HG03520 (cell line): ENCODE measurements around the gene ATP8B1.
A peak's percentile ranks its signal among the peaks of the same experiment; 100 is the strongest.
"Not testable (repeated sequence)": the region's sequence is repeated elsewhere in the genome, so short reads cannot be mapped to it uniquely, and the experiment has no call there.

Experiments used
- ATAC-seq: cut with Tn5 transposase; IDR thresholded peaks from one replicate; pipeline ENCODE4 v1.9.1; 2021; ENCODE audit warnings: mild to moderate bottlenecking, moderate library complexity; ENCODE audit not compliant: unreplicated experiment

Gene ATP8B1

DNA sequence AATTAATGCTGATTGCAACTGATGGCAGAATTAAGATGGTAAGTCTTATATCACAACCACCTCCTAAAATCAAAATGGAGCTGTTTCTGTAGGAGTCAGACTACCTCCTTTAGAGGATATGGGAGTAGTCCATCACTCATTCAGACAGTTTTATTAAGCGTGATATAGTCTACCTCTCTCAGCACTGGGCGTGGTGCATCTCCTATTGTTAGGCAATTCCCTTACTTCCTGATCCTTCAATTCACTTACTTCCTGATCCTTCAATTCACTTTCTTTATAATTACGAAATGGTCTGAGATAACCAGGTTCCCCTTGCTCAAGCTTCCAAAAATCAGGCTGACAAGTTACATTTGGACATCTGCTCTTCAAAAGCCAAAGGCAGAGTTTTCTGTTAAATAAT lies 31.9 kb downstream of the ATP8B1 start:
- no peak for ATAC-seq

DNA sequence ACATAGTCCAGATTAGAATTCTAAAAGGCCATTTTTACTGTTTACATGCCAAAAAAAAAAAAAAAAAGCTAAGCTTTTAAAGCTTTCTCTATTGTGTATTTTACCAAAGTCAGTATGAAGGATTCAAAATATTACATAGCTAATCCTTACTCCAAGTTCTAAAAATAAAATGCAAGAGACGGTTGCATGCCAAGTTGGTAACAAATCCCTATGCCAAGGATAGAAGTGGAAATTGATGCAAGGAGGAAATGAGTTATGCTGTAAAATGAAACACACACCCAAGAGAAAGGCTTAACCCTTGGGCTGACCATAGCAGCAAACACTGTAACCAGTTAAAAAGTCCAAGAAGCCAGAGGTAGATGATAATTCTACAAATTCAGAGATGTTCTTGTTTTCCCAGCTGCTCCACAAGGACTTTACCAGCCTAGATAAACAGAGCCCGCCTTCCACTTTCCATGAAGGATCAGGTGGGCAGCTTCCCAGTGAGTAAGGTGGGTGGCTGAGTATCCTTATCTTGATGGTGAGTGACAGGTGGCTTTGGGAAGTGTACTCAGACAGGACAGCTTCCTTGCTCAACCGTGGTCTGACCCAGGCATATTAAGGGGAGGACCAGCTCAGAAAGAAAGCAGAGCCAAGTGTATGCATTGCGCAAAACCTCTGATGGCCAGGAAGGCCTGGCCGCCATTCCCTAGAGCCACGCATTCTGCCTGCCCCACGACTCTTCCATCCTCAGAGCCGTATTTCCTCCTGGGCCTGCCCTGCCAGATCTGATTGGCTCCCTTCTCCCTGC lies 34.4 kb downstream of the ATP8B1 start:
- ATAC-seq, result no peak

GRCh38 chr18:57767259-57768050 lies 35.7 kb downstream of the ATP8B1 start:
- no peak for ATAC-seq

DNA sequence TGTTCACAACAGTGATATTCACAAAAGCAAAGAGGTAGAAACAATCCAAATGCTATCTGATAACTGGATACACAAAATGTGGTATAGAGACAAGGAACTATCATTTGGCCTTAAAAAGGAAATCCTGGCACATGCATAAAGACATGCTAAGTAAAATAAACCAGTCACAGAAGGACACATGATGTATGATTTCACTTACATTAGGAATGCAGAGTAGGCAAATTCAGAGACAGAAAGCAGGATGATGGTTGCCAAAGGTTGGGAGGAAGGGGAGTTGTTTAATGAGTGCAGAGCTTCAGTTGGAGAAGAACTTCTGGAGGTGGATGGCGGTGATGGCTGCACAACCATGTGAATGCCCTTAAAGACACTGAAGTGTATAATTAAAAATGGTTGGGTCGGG lies 38.1 kb downstream of the ATP8B1 start:
- ATAC-seq, result no peak

- ATAC-seq, result no peak
Measured at GRCh38 chr18:57764087-57764486, 39.0 kb downstream of the ATP8B1 start.

- no peak for ATAC-seq
Measured at GRCh38 chr18:57762686-57763085, 40.4 kb downstream of the ATP8B1 start.

- no peak for ATAC-seq
Measured at GRCh38 chr18:57759650-57760049, 43.5 kb downstream of the ATP8B1 start.

DNA sequence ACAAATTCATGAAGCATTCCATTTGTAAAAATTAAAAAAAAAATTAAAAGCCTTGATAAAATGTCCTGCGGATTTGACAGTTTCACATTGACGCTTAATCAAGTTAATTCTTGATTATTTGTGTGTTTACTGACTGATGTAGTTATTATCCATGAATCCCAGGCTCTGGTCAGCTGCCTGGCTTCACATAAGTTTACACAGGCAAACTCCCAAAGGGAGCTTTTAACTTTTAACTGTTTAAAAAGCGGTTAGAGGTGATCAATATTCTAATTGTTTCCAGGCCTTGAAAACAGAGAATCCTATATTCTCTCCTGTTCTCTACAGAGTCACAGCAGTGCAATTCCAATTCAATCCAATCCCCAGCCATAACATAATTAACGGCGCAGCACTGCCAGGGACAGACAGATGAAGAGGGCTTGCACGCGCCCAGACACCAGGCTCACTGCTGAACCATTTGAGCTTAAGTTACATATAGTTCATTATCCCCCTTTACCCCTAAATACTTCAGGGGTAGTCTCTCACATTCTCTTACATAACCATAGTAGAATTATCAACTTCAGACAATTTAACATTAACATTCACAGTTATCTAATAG lies 47.5 kb downstream of the ATP8B1 start:
- ATAC-seq, result no peak

- ATAC-seq, result peak; percentile 75
Measured at GRCh38 chr18:57754577-57755338, 48.4 kb downstream of the ATP8B1 start.

DNA sequence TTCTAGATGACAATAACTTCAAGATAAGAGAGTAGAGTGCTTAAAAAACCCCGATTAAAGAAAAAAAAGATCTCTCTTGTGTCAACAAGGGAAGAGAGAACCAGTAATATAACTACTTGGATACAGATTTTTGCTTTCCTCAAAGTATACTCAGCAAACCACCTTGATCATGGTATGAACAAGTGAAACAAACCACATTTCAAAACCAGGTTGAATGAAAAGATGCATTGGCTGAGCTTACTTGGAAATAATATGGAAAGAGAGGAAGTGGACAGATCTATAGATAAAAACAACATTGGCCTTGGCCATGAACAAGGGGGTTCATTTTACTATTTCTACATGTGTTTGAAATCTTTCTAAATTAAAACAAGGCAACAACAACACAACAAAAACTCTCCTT lies 50.1 kb downstream of the ATP8B1 start:
- no peak for ATAC-seq

- no peak for ATAC-seq
Measured at GRCh38 chr18:57749604-57749970, 53.5 kb downstream of the ATP8B1 start.

GRCh38 chr18:57748770-57749603 lies 54.1 kb downstream of the ATP8B1 start:
- ATAC-seq, result peak; percentile 91

- ATAC-seq, result no peak
Measured at GRCh38 chr18:57747809-57748680, 55.1 kb downstream of the ATP8B1 start.

DNA sequence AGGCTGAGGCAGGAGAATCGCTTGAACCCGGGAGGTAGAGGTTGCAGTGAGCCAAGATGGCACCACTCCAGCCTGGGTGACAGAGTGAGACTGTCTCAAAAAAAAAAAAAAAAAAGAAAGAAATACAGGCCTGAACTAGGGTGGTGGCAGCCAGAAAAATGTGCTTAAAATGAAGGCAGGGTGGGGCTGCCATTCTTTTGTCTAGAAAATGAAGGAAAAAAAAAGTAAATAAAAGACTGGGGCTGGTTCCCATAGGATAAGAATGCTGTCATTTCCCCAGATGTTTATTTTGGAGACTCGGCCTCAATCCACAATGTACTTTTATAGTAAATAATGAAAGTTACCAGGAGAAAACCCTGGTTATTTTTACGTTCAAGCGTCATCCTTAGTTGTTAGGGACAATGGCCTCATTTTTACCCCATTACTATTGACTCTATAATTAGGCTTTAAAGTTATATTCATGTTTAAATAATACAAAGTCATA lies 58.9 kb downstream of the ATP8B1 start:
- ATAC-seq, result no peak

GRCh38 chr18:57743008-57743407 lies 60.1 kb downstream of the ATP8B1 start:
- ATAC-seq, result no peak

DNA sequence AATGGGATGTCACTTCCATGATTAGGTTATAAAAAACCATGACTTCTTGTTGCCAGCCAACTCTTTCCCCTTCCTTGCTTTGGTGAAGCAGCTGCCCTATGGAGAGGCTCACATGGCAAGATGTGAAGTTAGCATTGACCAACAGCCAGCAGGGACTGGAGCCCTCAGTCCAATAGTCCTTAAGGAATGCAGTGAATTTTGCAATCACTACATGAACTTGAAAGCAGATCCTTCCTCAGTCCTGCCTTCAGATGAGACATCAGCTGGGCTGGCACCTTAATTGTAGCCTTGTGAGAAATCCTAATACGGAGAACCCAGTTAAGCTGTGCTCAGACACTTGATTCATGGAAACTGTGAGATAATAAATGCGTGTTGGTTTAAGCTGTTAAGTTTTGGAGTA lies 61.8 kb downstream of the ATP8B1 start:
- no peak for ATAC-seq

- no peak for ATAC-seq
Measured at GRCh38 chr18:57738078-57738477, 65.0 kb downstream of the ATP8B1 start.

GRCh38 chr18:57737400-57738060 lies 65.6 kb downstream of the ATP8B1 start:
- no peak for ATAC-seq

DNA sequence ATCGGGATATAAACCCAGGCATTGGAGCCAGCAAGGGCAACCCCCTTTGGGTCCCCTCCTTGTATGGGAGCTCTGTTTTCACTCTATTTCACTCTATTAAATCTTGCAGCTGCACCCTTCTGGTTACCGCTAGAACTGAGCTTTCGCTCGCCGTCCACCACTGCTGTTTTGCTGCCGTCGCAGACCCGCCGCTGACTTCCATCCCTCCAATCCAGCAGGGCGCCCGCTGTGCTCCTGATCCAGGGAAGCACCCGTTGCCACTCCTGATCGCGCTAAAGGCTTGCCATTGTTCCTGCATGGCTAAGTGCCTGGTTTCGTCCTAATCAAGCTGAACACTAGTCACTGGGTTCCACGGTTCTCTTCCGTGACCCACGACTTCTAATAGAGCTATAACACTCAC lies 68.1 kb downstream of the ATP8B1 start:
- ATAC-seq, result not testable (repeated sequence)
